Measurements from ENCODE around the gene BPIFB1. TPM values are rescaled to one million over a fixed set of nuclear protein-coding genes. Genes with fewer than 3 reads are reported as not detected.

BPIFB1 gene
- polyA plus RNA-seq, 1 experiment, result not detected

DNA sequence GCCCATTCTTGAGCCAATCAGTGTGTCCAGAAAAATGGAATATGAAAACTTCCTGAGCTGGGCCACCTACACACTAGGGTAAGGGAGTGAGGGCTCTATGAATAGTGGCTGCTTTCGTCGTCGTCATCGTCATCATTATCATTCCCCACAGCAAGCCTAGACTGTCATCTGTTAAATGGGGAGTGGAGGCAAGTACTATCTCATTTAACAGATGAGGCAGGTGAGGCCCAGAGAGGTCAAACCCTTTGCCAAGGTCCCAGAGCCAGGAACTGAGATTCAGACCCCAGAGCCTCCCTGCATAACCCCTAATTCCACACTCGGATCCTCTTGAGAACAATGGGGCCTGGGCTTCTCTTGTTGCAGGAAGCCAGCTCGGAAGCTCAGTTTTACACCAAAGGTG is 20.6 kb downstream of the BPIFB1 start:
- TF ChIP-seq CTCF (IDR thresholded peaks at IDR 0.05; ENCODE audit: insufficient read depth, low read depth, low read length), result no peak
- DNase-seq (ENCODE audit: low read depth), result no peak
- no peak overlapping the region for H3K4me3 ChIP-seq (ENCODE audit: low read depth, low read length)
- peaks cover 6% of the 10 kb centered on the region for H3K27me3 ChIP-seq (ENCODE audit: control insufficient read depth, insufficient read depth, low read length)
- H3K36me3 ChIP-seq (ENCODE audit: control insufficient read depth, insufficient read depth, low read length), result no peaks in the 10 kb centered on the region
- CTCF ChIA-PET, result interaction anchor here (1.5 kb wide), 1 partner anchor 9 kb away, joined by 7 read pairs; no protein-coding TSS in a partner anchor
- POLR2A ChIA-PET, result no interaction called here

- Histone ChIP-seq H3K27me3 (ENCODE audit: control insufficient read depth, insufficient read depth, low read length) (peaks cover 6% of the 10 kb centered on the region), H3K4me3 (ENCODE audit: low read depth, low read length) (no peak overlapping the region), H3K36me3 (ENCODE audit: control insufficient read depth, insufficient read depth, low read length) (no peaks in the 10 kb centered on the region)
- ChIA-PET CTCF (interaction anchor here (0.9 to 1.5 kb wide), 3 partner anchors 10 to 402 kb away, joined by 3 to 7 read pairs (median 4); no protein-coding TSS in a partner anchor), POLR2A (no interaction called here)
- no peak for TF ChIP-seq CTCF (IDR thresholded peaks at IDR 0.05; ENCODE audit: insufficient read depth, low read depth, low read length)
- DNase-seq (ENCODE audit: low read depth), result no peak
Observed at GRCh38 chr20:33304046-33304445, 21.0 kb downstream of the BPIFB1 start.

DNA sequence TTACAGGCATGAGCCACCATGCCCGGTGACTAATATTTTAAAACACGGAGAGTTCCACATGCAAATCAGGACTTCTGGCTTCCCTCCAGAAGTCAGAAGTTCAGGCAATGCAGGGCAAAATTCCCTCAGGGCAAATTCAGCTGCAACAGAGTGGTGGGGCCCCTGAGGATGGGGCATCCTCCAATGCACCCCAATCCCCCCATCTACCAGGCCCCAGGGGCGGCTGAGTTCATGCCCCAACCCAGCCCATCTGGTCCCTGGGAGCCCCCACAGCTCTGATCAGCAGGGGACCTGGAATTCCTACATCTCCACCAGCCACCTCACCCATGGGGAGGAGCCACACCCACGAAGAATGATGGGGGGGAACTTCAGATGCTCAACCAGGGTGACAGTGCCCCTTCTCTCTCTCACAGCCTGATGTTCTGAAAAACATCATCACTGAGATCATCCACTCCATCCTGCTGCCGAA is 22.6 kb downstream of the BPIFB1 start:
- CTCF ChIA-PET, result no interaction called here
- H3K27me3 ChIP-seq (ENCODE audit: control insufficient read depth, insufficient read depth, low read length), result peaks cover 9% of the 10 kb centered on the region
- no peak for TF ChIP-seq CTCF (IDR thresholded peaks at IDR 0.05; ENCODE audit: insufficient read depth, low read depth, low read length)
- DNase-seq (ENCODE audit: low read depth), result no peak
- POLR2A ChIA-PET, result no interaction called here
- H3K36me3 ChIP-seq (ENCODE audit: control insufficient read depth, insufficient read depth, low read length), result no peaks in the 10 kb centered on the region
- H3K4me3 ChIP-seq (ENCODE audit: low read depth, low read length), result no peak overlapping the region

DNA sequence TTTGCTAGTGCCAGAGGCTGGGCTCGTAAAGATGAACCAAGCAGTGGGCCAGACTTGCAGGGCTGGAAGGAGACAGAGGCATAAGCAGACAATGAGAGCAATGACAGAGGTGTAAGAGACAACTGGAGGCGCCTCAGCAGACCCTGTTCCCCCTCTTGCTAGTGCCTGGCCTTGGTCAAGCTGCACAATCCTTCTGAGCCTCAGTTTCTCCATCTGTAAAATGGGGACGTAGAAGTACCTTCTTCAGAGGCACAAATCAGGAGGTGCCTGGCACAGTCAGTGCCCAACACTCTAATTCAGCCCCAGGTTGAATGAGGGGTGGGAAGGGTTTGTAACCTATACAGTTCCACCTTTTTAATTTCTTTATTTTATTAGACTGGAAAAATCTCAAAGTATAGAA is 23.2 kb downstream of the BPIFB1 start:
- no peak for TF ChIP-seq CTCF (IDR thresholded peaks at IDR 0.05; ENCODE audit: insufficient read depth, low read depth, low read length)
- Histone ChIP-seq H3K36me3 (ENCODE audit: control insufficient read depth, insufficient read depth, low read length) (no peaks in the 10 kb centered on the region), H3K4me3 (ENCODE audit: low read depth, low read length) (no peak overlapping the region), H3K27me3 (ENCODE audit: control insufficient read depth, insufficient read depth, low read length) (peaks cover 9% of the 10 kb centered on the region)
- no peak for DNase-seq (ENCODE audit: low read depth)
- POLR2A ChIA-PET, result no interaction called here
- CTCF ChIA-PET, result no interaction called here

DNA sequence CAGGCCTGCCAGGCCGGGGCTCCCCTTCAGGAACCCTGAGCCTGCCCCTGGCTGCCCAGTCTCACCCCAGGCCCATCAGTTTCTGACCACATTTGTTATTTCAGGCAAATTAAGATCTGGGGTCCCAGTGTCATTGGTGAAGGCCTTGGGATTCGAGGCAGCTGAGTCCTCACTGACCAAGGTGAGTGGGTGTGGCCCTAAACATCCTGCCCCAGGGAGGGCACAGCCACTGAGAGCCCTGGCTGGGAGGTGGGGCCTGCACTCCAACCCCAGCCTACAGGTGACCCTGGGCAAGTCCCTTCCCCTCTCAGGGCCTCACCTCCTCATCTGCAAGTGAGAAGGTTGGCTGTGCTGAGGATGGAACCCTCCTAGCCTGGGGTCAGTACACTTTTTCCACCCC is 23.8 kb downstream of the BPIFB1 start:
- H3K27me3 ChIP-seq (ENCODE audit: control insufficient read depth, insufficient read depth, low read length), result peaks cover 9% of the 10 kb centered on the region
- no peaks in the 10 kb centered on the region for H3K36me3 ChIP-seq (ENCODE audit: control insufficient read depth, insufficient read depth, low read length)
- no peak for TF ChIP-seq CTCF (IDR thresholded peaks at IDR 0.05; ENCODE audit: insufficient read depth, low read depth, low read length)
- POLR2A ChIA-PET, result no interaction called here
- no peak for DNase-seq (ENCODE audit: low read depth)
- no peak overlapping the region for H3K4me3 ChIP-seq (ENCODE audit: low read depth, low read length)
- CTCF ChIA-PET, result no interaction called here

Data from BJ (cell line).